Astrocyte of the spinal cord (primary cell): Measurements from ENCODE around the gene ERC1.
A peak's percentile ranks its signal among the peaks of the same experiment; 100 is the strongest.
"Not testable (repeated sequence)": the region's sequence is repeated elsewhere in the genome, so short reads cannot be mapped to it uniquely, and the experiment has no call there.

ENCODE experiments used
- DNase-seq: peaks from one replicate; pipeline ENCODE4 v3.0.0; 2011; ENCODE audit warnings: low read depth, low spot score
- H3K4me3 ChIP-seq: 2 replicates; pipeline ENCODE4 v1.5.1; 2011; ENCODE audit warnings: low read depth, mild to moderate bottlenecking, low read length, moderate library complexity
- CTCF ChIP-seq: IDR thresholded peaks from 2 replicates; pipeline ENCODE4 v1.5.1; 2012; ENCODE audit warnings: low read depth, mild to moderate bottlenecking, low read length, inconsistent platforms
- in situ Hi-C: cut with HindIII; loops from 2 replicates; pipeline ENCODE4 v1.10.0; 2017; ENCODE audit warnings: low sequenced_read_pairs

The ERC1 gene

GRCh38 chr12:1205512-1206060 lies 214.6 kb downstream of the ERC1 start:
- peak; percentile 55 for DNase-seq
- no peak overlapping the region for H3K4me3 ChIP-seq
- TF ChIP-seq CTCF, result no peak
- in situ Hi-C loops, result no loop called here

GRCh38 chr12:1206118-1206734 lies 215.2 kb downstream of the ERC1 start:
- no peak for TF ChIP-seq CTCF
- in situ Hi-C loops, result no loop called here
- no peak overlapping the region for H3K4me3 ChIP-seq
- no peak for DNase-seq

GRCh38 chr12:1207276-1207675 lies 216.3 kb downstream of the ERC1 start:
- no peak for DNase-seq
- in situ Hi-C loops, result no loop called here
- TF ChIP-seq CTCF, result no peak
- H3K4me3 ChIP-seq, result no peak overlapping the region

- in situ Hi-C loops, DNase-seq, H3K4me3 ChIP-seq: not testable (repeated sequence)
Observed at GRCh38 chr12:1208719-1209118, 217.7 kb downstream of the ERC1 start.

GRCh38 chr12:1212526-1212925 lies 221.5 kb downstream of the ERC1 start:
- no peak for DNase-seq
- in situ Hi-C loops, result no loop called here
- H3K4me3 ChIP-seq, result no peak overlapping the region
- no peak for TF ChIP-seq CTCF

GRCh38 chr12:1213205-1213604 lies 222.2 kb downstream of the ERC1 start:
- no peak for TF ChIP-seq CTCF
- DNase-seq, result no peak
- H3K4me3 ChIP-seq, result no peak overlapping the region
- in situ Hi-C loops, result no loop called here

GRCh38 chr12:1213618-1214205 lies 222.7 kb downstream of the ERC1 start:
- no peak for DNase-seq
- H3K4me3 ChIP-seq, result no peak overlapping the region
- in situ Hi-C loops, result no loop called here
- no peak for TF ChIP-seq CTCF
